Stromal cell of bone marrow (primary cell): ENCODE results near the gene STXBP3.
"Not testable (repeated sequence)": the region's sequence is repeated elsewhere in the genome, so short reads cannot be mapped to it uniquely, and the experiment has no call there.

Experiments
- DNase-seq: peaks from one replicate; pipeline ENCODE4 v3.0.0-alpha.2; 2012; ENCODE audit warnings: low read depth

STXBP3 gene

GRCh38 chr1:108746382-108747170 is at the start of gene STXBP3:
Gene STXBP3 (plus strand): TSS chr1:108746674. CDS start chr1:108746738, 64 bp downstream.
- peak; percentile 88 for DNase-seq

- no peak for DNase-seq
These were observed 46.8 kb upstream of the STXBP3 start for GRCh38 chr1:108699375-108700332.

- no peak for DNase-seq
These were observed 45.2 kb upstream of the STXBP3 start for GRCh38 chr1:108701176-108701849.

- DNase-seq: not testable (repeated sequence)
These were observed 44.4 kb upstream of the STXBP3 start for GRCh38 chr1:108702109-108702508.

- no peak for DNase-seq
These were observed 42.5 kb upstream of the STXBP3 start for GRCh38 chr1:108703939-108704338.

GRCh38 chr1:108704496-108704895 is 42.0 kb upstream of the STXBP3 start:
- peak; percentile 69 for DNase-seq

- DNase-seq: no peak
These were observed 39.8 kb upstream of the STXBP3 start for GRCh38 chr1:108706643-108707042.

- no peak for DNase-seq
These were observed 37.5 kb upstream of the STXBP3 start for GRCh38 chr1:108708691-108709660.

- no peak for DNase-seq
These were observed 33.8 kb upstream of the STXBP3 start, which contains the start of gene FNDC7 for GRCh38 chr1:108712606-108713150. Gene FNDC7 (plus strand): TSS chr1:108712908. CDS start chr1:108712934, 26 bp downstream.

GRCh38 chr1:108715932-108716331 is 30.5 kb upstream of the STXBP3 start:
- DNase-seq: no peak

- DNase-seq: no peak
These were observed 29.8 kb upstream of the STXBP3 start for GRCh38 chr1:108716437-108717230.

- DNase-seq: no peak
These were observed 28.6 kb upstream of the STXBP3 start for GRCh38 chr1:108717774-108718316.

- no peak for DNase-seq
These were observed 27.4 kb upstream of the STXBP3 start for GRCh38 chr1:108718927-108719655.

- DNase-seq: peak; percentile 84
These were observed 26.6 kb upstream of the STXBP3 start for GRCh38 chr1:108719656-108720435.

GRCh38 chr1:108722292-108722691 is 24.2 kb upstream of the STXBP3 start:
- DNase-seq: no peak

GRCh38 chr1:108725906-108726305 is 20.6 kb upstream of the STXBP3 start:
- DNase-seq: no peak

GRCh38 chr1:108728327-108728923 is 18.0 kb upstream of the STXBP3 start:
- no peak for DNase-seq

- no peak for DNase-seq
These were observed 17.0 kb upstream of the STXBP3 start for GRCh38 chr1:108729481-108729880.
